Activated T-cell treated with anti-CD3 and anti-CD28 coated beads for 4 hours (primary cell): ENCODE data around the gene FUT6.

Experiments used
- DNase-seq: peaks from one replicate; pipeline ENCODE4 v3.0.0-alpha.2; 2020

FUT6 gene

GRCh38 chr19:5827891-5828660 is 11.4 kb downstream of the FUT6 start:
- DNase-seq: peak; percentile 91

- DNase-seq: no peak
Measured at GRCh38 chr19:5827342-5827890, 12.1 kb downstream of the FUT6 start.

- no peak for DNase-seq
Measured at GRCh38 chr19:5826531-5827341, 12.8 kb downstream of the FUT6 start.

- DNase-seq: no peak
Measured at GRCh38 chr19:5825178-5825577, 14.3 kb downstream of the FUT6 start.

- no peak for DNase-seq
Measured at GRCh38 chr19:5824751-5825150, 14.8 kb downstream of the FUT6 start.

- DNase-seq: no peak
Measured at GRCh38 chr19:5823579-5824281, 15.8 kb downstream of the FUT6 start.

GRCh38 chr19:5822181-5822844 is 17.2 kb downstream of the FUT6 start:
- no peak for DNase-seq

GRCh38 chr19:5821521-5822180 is 17.9 kb downstream of the FUT6 start:
- no peak for DNase-seq

GRCh38 chr19:5820785-5821184 is 18.7 kb downstream of the FUT6 start:
- DNase-seq: no peak

- no peak for DNase-seq
Measured at GRCh38 chr19:5818594-5818993, 20.9 kb downstream of the FUT6 start.

GRCh38 chr19:5817218-5817617 is 22.3 kb downstream of the FUT6 start:
- no peak for DNase-seq

- no peak for DNase-seq
Measured at GRCh38 chr19:5814852-5815246, 24.7 kb downstream of the FUT6 start.

- DNase-seq: no peak
Measured at GRCh38 chr19:5814123-5814851, 25.2 kb downstream of the FUT6 start.

- no peak for DNase-seq
Measured at GRCh38 chr19:5811117-5811516, 28.4 kb downstream of the FUT6 start.

- DNase-seq: no peak
Measured at GRCh38 chr19:5809469-5809868, 30.0 kb downstream of the FUT6 start.

- DNase-seq: no peak
Measured at GRCh38 chr19:5809053-5809452, 30.4 kb downstream of the FUT6 start.

GRCh38 chr19:5808120-5808816 is 31.2 kb downstream of the FUT6 start:
- no peak for DNase-seq

GRCh38 chr19:5806905-5807304 is 32.6 kb downstream of the FUT6 start:
- no peak for DNase-seq

GRCh38 chr19:5806133-5806489 is 33.4 kb downstream of the FUT6 start:
- DNase-seq: no peak

GRCh38 chr19:5805462-5806132 is 33.9 kb downstream of the FUT6 start:
- peak; percentile 49 for DNase-seq
